Putamen (tissue), 1 donor: ENCODE data around the gene IFNAR1.
"Not testable (repeated sequence)": the region's sequence is repeated elsewhere in the genome, so short reads cannot be mapped to it uniquely, and the experiment has no call there.

Source experiments
- DNase-seq: peaks from one replicate; pipeline ENCODE4 v3.0.0-alpha.2; 2016; ENCODE audit warnings: low spot score

IFNAR1 gene

DNA sequence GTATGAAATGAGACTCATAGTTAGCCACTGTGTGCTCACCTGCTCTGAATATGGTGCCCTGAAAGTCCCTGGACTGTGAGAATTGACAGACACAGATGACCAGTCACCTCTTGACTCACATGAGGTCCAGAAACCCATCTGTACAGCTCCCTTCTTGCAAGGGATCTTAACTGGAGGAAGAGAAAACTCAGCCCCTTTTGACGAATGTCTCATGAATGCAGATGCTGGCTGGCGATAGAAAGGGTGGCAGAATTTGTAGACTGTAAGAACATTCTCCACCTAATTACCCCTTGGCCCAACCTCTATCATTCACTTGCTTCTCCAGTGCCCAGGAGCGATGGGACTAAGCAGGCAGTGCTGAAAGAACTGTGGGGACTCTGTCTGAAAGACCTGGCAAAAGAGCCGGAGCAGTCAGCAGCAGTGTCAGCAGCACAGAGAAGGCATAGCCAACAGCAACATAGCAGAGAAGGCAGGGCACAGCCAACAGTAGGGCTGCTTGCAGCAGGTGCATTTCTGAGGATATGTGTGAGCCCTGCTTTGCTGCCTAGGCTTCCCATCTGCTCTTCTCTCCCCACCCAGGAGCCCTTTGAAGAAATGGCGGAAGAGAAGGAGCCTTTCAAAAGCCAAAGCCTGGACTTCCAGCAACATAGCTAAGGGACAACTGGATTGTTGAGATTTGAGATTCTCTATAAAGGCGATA is 52.6 kb downstream of the IFNAR1 start:
- no peak for DNase-seq

DNA sequence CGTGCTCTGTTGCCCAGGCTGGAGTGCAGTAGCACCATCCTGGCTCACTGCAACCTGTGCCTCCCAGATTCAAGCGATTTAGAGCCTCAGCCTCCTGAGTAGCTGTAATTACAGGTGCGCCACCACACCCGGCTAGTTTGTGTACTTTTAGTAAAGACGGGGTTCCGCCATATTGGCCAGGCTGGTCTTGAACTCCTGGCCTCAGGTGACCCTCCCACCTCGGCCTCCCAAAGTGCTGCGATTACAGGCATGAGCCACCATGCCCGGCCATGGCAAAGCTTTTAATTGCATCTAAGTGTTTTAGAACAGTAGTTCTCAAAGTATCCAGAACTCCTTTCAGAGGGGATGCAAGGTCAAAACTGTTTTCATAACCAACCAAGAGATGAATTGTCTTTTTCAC is 53.3 kb downstream of the IFNAR1 start:
- DNase-seq = no peak

DNA sequence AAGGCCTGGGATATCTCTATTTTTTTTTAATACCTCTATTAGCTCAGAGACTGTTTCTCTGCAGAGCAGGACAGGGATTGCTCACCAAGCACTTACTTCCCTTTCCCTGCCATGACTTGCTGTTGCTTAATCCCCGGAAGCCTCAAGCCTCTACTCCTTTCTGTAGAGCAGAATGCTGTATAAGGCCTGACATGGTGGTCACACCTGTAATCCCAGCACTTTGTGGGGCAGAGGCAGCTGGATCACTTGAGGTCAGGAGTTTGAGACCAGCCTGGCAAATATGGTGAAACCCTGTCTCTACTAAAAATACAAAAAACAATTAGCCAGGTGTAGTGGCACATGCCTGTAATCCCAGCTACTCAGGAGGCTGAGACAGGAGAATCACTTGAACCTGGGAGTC is 55.2 kb downstream of the IFNAR1 start:
- DNase-seq = not testable (repeated sequence)

DNA sequence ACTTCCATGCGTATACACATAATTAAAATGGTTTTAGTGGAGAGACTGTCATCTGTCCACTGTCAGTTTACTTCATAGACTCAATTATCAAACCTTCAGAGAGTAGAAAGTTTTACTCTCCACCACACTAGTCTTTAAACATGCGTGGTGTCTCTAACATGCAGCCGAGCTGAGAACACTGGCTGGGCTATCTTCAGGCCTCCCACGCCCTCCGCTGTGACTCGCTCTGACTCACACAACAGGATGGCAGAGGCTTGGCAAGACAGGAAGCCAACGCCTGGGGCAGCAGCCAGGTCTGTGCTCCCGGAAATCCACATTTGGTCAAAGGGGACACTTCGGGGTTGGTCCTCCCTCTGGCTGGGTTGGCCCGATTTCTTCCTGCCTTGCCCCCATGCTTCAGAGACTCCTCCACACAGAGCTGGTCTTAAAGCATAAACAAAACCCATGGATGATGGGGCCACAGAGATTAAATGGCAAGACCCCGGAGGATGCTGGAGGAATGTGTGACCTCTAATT is 55.8 kb downstream of the IFNAR1 start:
- DNase-seq = no peak

DNA sequence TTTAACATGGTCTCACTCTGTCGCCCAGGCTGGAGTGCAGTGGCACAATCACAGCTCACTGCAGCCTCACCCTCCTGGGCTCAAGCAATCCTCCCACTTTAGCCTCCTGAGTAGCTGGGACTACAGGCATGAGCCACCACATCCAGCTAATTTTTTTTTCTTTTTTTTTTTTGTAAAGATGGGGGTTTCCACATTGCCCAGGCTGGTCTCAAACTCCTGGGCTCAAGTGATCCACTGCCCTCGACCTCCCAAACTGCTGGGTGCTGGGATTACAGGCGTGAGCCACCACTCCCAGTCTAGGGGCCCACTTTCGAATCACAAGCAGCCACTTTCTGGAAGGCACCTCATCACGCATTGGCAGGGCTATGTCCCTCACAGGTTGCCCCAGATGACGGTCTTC is 56.6 kb downstream of the IFNAR1 start:
- DNase-seq = not testable (repeated sequence)

DNA sequence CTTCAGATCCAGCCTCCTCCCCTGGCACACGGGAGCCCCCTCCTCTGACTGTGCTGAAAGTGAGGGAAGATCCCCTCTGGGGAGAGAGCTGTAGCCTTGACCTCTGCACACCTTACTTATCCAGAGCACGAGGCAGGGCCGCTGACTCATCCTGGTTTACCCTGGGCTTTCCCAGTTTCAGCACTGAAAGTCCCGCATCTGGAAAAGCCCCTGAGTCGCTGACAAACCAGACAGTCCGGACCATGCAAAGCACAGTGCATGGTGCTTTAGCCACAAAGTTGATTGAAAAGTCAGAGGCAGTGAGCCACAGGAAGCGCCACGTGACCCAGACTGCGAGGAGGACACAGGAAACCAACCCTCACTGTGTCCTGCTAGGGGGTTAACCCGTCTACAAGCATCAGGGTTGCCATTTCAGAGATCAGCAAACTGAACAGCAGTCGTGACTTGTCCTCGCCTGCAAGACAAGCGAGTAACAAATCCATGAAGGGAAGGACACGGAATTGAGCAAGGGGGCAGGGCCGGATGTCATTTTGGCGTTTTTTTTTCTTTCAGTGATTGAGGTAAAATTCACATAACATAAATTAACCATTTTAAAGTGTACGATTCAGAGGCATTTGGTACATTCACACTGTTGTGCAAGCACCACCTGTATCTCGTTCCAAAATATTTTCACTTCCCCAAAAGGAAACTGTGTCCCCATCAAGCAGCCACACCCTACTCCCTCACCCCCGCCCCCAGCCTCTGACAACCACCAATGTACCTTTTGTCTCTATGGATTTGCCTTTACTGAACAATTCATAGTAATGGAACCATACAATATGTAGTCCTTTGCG is 58.5 kb downstream of the IFNAR1 start:
- DNase-seq = no peak

DNA sequence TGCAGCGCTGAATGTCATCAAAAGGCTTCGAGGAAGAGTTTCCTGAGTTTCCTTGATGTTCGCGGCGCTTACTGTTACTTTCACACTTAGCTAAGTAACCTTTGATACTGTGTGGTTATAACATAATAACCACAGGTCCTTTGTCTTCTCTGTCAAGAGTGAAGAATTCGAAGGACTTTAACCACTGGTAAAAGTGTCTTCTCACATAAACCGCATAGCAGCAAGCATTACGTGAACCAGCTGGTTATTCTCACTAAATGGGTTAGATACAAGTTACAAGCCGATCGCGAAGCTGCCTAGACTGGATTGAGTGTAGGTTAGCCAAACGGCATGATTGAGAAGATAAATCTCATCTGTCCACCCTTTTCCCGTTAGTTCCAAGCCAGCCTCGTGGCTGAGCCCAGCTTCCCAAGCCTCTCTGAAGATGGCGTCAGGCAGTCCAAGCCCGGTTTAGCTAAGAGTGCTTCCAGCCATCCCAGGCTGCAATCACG is 60.1 kb downstream of the IFNAR1 start:
- DNase-seq = no peak

DNA sequence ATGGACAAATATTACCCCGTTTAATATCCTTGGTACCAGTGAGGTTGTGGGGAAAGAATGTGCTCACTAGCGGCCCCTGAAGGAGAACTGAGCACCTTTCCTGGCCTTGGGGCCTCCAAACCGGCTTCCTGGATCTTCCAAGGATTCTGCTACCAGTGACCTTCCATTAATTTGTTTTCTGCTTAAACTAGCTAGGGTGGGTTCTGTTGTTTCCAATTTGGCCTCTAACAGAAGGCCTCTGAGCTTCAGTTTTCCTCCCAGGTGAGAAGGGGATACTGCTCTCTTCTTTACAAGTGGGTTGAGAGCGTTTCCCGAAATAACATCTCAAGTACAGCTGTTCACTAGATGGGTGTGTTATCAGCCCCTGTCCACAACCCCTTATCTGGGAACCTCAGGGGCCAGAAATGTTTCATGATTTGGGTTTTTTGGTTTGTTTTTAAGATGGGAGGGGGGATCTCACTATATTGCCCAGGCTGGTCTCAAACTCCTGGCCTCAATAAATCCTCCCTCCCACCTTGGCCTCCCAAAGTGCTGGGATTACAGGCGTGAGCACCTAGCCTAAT is 61.5 kb downstream of the IFNAR1 start:
- no peak for DNase-seq

DNA sequence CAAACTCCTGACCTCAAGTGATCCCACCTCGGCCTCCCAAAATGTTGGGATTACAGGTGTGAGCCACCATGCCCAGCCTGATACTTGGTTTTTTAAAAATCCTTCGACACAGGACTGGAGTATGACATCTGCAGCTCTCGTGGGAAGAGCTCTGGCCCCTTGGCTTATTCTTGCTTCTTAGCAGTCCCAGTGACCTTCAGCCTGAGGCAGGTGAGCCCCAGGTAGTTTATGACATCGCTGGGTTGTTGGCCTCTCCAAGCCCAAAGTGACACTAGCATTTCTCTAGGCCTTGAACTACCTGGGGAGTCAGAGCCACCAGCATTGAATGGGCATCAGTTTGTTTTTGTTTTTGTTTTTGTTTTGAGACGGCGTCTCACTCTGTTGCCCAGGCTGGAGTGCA is 62.5 kb downstream of the IFNAR1 start:
- no peak for DNase-seq

DNA sequence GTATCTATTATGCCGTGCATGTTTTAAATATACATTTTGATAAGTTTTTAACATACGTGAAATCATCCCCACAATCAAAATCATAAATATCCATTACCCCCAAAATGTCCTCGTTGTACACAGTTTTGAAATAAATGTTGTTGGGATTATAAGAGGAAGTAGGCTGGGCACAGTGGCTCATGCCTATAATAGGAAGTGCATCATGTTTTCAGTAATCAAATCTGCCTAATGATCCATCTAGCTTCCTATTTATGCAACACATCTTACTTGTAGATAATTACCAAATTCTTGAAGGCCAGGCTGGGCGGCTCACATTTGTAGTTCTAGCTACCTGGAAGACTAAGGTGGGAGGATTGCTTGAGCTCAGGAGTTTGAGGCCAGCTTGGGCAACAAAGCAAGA is 63.4 kb downstream of the IFNAR1 start:
- DNase-seq = no peak

DNA sequence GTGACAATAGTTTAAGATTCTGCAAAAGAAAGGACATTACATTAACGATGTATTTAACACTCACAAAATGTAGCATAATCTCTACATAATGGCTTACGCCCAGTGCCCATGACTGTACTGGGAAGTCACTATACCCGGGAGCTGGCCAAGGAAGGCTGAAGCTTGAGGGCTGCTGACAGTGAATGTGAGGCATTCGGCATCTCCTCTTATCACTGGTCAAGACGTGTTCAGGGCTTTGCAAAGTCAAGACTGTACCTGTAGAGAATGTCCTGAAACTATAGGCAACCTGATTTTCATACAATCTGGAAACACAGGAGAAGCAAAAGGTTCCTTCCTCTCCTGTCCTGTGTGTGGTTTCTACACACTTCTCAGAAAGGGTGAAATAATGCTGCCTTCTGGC is 65.7 kb downstream of the IFNAR1 start:
- DNase-seq = no peak

DNA sequence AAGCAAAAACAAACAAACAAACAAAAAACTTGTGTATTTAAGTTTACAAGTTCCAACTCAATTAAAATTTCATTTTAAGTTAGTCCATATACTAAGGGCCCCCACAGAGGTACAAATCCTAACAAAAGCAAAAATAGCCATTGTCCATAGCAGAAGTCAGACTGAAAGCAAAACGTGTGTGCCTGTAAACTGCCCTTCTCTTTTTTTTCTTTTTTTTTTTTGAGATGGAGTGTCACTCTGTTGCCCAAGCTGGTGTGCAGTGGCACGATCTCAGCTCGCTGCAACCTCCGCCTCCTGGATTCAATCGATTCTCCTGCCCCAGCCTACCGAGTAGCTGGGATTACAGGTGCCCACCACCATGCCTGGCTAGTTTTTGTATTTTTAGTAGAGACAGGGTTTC is 66.9 kb downstream of the IFNAR1 start:
- no peak for DNase-seq

DNA sequence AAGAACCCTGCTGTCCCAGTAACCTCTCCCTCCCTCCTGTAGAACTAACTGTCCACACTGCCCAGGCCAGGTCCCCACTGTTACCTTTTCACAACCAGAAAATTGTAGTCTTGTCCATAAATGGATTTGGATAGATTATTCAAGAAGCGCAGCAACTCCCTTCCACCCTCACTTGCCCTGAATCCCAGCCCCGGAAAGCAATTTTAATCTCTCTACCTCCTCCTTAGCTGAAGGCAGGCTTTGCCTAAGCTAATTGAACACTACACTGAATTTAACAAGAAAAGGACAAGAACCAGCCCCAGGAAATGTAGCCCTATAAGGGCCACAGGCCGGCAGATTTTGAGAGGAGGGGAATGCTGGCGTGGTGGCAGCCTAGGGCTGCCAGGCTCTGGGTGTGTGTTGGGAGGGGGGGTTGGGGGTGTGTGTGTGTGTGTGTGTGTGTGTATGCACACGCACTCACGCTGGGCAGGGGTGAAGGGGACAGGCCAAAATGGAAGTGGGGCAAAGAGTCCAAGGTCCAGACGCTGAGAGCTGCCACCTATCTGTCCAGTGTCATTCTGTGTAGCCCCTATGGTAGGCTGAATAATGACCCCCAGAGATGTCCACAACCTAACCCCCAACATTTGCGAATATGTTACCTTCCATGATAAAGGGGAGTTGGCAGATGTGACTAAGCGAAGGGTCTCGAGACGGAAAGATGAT is 67.7 kb downstream of the IFNAR1 start:
- DNase-seq = no peak

DNA sequence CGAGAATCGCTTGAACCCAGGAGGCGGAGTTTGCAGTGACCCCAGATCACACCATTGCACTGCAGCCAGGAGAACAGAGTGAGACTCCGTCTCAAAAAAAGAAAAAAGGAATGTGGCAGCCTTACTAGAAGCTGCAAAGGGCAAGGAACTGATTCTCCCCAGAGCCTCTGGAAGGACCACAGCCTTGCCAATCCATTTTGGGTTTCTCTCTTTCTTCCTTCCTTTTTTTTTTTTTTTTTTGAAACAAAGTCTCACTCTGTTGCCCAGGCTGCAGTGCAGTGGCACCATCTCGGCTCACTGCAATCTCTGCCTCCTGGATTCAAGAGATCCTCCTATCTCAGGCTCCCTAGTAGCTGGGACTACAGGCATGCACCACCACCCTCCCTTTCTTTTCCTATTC is 68.6 kb downstream of the IFNAR1 start:
- no peak for DNase-seq

DNA sequence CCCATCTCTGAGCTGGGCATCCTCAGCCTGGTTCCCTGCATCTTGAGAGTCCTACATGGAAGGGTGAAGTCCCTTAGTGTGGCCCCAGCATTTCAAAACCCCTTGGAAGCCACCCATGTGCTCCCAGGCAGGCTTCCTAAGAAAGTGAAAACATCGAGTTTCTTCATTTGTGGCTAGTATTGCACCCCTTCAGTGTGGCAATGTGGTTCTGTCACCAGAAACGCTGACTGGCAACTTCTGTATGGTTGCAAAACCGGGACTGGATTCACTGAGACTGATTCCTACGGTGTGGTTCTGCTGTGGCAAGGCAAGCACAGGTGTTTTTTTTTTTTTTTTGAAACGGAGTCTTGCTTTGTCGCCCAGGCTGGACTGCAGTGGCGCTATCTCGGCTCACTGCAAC is 69.5 kb downstream of the IFNAR1 start:
- DNase-seq = no peak

DNA sequence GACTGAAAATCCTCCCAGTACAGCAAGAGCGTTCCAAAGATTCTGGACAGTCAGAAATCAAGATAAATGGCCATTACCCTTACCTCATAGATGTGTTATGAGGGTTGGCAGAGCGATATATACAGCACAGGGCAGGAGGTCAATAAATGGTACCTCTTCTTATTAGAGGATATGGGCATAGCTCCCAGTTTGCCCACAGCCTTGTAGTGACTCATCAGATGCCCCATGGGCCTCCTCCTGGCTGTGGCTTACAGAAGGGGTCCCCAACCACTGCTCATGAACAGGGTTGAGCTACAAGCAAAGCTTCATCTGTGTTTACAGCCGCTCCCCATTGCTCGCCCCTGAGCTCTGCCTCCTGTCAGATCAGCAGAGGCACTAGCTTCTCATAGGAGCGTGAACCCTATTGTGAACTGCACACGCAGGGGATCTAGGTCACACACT is 71.1 kb downstream of the IFNAR1 start:
- no peak for DNase-seq

DNA sequence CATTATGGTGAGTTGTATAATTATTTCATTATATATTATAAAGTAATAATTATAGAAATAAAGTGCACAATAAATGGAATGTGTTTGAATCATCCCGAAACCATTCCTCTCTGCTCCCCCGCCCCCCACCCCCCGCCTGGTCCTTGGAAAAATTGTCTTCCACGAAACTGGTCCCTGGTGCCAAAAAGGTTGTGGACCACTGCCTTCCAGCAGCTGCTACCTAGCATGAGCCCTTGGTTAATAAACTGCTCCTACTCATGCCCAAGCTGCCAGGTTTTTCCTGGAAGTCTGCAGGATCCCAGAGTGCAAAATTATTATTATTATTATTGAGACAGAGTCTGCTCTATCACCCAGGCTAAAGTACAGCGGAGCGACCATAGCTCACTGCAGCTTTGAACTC is 71.7 kb downstream of the IFNAR1 start:
- DNase-seq = no peak

DNA sequence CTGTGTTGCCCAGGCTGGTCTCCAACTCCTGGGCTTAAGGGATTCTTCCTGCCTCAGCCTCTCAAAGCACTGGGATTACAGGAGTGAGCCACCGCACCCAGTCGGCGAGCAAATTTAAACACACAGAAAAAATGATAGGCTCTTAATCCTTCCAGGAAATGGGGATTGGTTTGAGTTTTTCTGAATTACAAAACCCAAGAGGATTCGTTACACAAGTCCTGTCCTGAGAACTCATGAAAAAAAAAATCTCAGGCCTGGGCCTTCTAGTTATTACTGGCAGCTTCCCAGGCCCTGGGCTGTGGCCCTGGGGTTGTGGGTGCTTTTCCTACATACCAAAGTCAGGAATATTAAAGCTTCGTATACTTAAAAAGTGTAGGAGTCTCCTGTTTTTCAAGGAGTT is 72.2 kb downstream of the IFNAR1 start:
- no peak for DNase-seq

DNA sequence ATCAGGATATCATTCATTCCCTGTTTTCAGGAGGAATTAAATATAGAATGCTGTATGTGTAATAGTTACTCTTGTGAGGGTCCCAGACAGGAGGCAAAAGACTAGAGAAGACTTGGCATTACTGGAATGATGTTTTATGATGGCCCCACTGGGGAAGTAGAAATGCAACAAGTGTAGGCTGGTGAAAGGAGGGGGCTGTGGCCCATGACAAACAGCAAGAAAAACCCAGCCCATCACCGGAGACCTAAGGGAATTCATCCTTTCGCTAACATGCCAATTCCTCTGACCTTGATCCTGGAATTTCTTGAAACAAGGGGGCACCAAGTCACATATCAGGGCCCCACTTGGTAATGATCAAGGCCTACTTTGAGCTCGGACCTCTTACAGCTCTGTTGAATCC is 72.9 kb downstream of the IFNAR1 start:
- no peak for DNase-seq

DNA sequence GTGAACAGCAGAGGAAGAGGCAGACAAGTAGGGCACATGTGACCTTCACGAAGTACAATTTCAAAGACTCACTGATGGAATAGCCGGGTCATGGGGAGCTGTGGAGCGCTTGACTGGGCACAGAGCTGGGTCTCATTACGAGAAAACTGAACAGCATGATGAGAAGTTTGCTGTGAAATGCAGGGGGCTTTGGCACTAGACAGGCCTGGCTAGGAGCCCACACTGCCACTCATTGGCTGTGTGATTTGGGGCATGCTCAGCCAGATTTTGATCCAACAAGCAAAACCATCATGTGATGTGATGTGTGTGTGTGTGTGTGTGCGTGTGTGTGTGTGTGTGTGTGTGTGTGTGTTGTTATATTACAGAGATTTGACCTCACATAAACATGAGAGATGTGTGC is 73.6 kb downstream of the IFNAR1 start:
- no peak for DNase-seq

DNA sequence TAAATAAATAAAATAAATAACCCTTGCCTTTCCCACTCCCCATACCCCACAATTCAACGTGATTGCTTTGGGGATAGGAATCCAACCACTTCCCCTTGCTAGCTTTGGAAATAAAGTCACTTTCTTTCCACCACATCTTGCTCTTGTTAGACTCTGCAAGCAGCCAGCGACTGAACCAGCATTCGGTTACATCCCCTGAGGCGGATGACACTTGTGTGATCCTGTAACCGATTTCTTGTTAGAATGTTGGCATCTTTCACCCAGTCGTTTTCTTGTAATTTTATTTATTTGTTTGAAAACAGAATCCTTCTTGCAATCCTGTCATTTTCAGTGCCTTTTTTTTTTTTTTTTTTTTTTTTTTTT is 76.8 kb downstream of the IFNAR1 start:
- DNase-seq = no peak
